Sigmoid colon (tissue), 4 donors: ENCODE results near the gene RALGAPB.

Experiments
- EP300 ChIP-seq, 4 donors: sonication (generic); formaldehyde crosslinking; IDR thresholded peaks; one replicate each; pipeline ENCODE4 v1.6.1; 2017; ENCODE audit warnings: antibody characterized with exemption in 4 of 4
- POLR2A ChIP-seq, 2 donors: fragments of 450-650 bp; IDR thresholded peaks; one replicate each; pipeline ENCODE4 v1.6.1; 2016; ENCODE audit warnings: antibody characterized with exemption in 2 of 2, mild to moderate bottlenecking in 2 of 2, moderate library complexity in 2 of 2
- POLR2AphosphoS5 ChIP-seq, 4 donors: sonication (generic); formaldehyde crosslinking; IDR thresholded peaks; one replicate each; pipeline ENCODE4 v1.6.1; 2017; ENCODE audit warnings: antibody characterized with exemption in 4 of 4

DNA sequence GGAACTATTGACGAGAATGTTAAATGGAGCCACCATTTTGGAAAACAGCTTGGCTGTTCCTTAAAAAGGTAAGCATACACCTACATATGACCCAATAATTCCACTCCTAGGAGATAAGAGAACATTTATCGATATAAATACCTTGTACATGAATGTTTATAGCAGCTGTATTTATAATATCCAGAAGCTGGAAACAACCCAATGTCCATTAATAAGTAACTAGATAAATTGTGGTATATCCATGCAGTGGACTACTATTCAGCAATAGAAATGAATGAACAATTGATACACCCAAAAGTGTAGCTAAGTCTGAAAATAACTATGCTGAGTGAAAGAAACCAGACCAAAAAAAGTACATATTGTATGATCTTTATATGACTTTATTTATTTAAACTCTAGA, 66.1 kb downstream of the RALGAPB start:
- no peak for TF ChIP-seq POLR2AphosphoS5 (IDR thresholded peaks at IDR 0.05)
- no peak for TF ChIP-seq POLR2A (IDR thresholded peaks at IDR 0.05)
- TF ChIP-seq EP300 (IDR thresholded peaks at IDR 0.05): no peak
